RKO (cell line): ENCODE measurements around the gene TTC6.
A peak's percentile ranks its signal among the peaks of the same experiment; 100 is the strongest.
"Not testable (repeated sequence)": the region's sequence is repeated elsewhere in the genome, so short reads cannot be mapped to it uniquely, and the experiment has no call there.

ENCODE experiments used
- DNase-seq: peaks from one replicate; pipeline ENCODE4 v3.0.0-alpha.2; 2016; ENCODE audit warnings: low spot score

Gene TTC6

GRCh38 chr14:37594971-37595808 is at the start of gene TTC6, which contains the start of gene FOXA1:
TSS of gene TTC6 (plus strand) at chr14:37595629. CDS start at chr14:37622065, 26,436 bp downstream.
TSS of gene FOXA1 (minus strand) at chr14:37595249. CDS start at chr14:37594972, 277 bp downstream.
- peak; percentile 61 for DNase-seq

GRCh38 chr14:37546621-37547447 is 48.6 kb upstream of the TTC6 start:
- DNase-seq, result no peak

- no peak for DNase-seq
These were observed 44.9 kb upstream of the TTC6 start for GRCh38 chr14:37550511-37550910.

GRCh38 chr14:37551119-37551518 is 44.3 kb upstream of the TTC6 start:
- no peak for DNase-seq

GRCh38 chr14:37553935-37554550 is 41.4 kb upstream of the TTC6 start:
- no peak for DNase-seq

GRCh38 chr14:37555596-37555995 is 39.8 kb upstream of the TTC6 start:
- DNase-seq, result not testable (repeated sequence)

GRCh38 chr14:37558740-37559139 is 36.7 kb upstream of the TTC6 start:
- DNase-seq, result no peak

GRCh38 chr14:37559386-37559785 is 36.0 kb upstream of the TTC6 start:
- no peak for DNase-seq

- DNase-seq, result no peak
These were observed 32.2 kb upstream of the TTC6 start for GRCh38 chr14:37563189-37563588.

GRCh38 chr14:37565550-37565949 is 29.9 kb upstream of the TTC6 start:
- DNase-seq, result no peak

GRCh38 chr14:37566811-37567371 is 28.5 kb upstream of the TTC6 start:
- DNase-seq, result no peak

GRCh38 chr14:37569729-37570128 is 25.7 kb upstream of the TTC6 start:
- DNase-seq, result no peak

GRCh38 chr14:37571391-37571790 is 24.0 kb upstream of the TTC6 start:
- DNase-seq, result no peak

GRCh38 chr14:37573356-37573755 is 22.1 kb upstream of the TTC6 start:
- no peak for DNase-seq

GRCh38 chr14:37579274-37579673 is 16.2 kb upstream of the TTC6 start:
- DNase-seq, result no peak

- DNase-seq, result no peak
These were observed 15.3 kb upstream of the TTC6 start for GRCh38 chr14:37580146-37580545.

- DNase-seq, result peak; percentile 31
These were observed 11.8 kb upstream of the TTC6 start for GRCh38 chr14:37583358-37584210.

GRCh38 chr14:37584211-37585100 is 11.0 kb upstream of the TTC6 start:
- DNase-seq, result no peak

GRCh38 chr14:37585101-37585511 is 10.3 kb upstream of the TTC6 start:
- no peak for DNase-seq
